ENCODE data around the gene PPID.
A peak's percentile ranks its signal among the peaks of the same experiment; 100 is the strongest.
"Not testable (repeated sequence)": the region's sequence is repeated elsewhere in the genome, so short reads cannot be mapped to it uniquely, and the experiment has no call there.

Gene PPID

DNA sequence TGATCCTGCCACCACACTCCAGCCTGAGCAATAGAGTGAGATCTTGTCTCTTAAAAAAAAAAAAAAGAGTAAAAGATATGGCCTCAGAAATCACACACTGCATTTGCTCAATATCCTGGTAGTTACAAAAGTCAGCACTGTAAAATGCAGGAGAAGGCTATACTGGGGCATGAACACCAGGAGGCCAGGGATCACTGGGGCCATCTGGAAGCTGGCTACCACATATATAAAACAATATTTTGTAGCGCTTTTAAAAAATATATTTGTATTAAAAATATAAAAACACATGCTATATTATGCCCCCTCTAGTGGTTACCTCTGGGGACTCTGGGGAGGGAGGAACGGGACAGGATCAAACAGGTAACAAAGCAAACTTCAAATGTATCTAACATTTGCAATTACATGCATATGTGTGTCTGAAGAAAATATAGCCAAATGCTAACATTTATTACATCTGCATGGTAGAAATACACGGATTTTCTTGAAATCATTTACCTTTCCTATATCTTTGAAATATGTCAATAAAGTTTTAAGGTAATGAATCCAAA lies 55.5 kb downstream of the PPID start:
- TF ChIP-seq, protein P1, sequence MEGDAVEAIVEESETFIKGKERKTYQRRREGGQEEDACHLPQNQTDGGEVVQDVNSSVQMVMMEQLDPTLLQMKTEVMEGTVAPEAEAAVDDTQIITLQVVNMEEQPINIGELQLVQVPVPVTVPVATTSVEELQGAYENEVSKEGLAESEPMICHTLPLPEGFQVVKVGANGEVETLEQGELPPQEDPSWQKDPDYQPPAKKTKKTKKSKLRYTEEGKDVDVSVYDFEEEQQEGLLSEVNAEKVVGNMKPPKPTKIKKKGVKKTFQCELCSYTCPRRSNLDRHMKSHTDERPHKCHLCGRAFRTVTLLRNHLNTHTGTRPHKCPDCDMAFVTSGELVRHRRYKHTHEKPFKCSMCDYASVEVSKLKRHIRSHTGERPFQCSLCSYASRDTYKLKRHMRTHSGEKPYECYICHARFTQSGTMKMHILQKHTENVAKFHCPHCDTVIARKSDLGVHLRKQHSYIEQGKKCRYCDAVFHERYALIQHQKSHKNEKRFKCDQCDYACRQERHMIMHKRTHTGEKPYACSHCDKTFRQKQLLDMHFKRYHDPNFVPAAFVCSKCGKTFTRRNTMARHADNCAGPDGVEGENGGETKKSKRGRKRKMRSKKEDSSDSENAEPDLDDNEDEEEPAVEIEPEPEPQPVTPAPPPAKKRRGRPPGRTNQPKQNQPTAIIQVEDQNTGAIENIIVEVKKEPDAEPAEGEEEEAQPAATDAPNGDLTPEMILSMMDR (conservative IDR thresholded peaks at IDR 0.05; ENCODE audit: low read length): peak; percentile 71
- DNase-seq (ENCODE audit: low read depth): peak; percentile 45

DNA sequence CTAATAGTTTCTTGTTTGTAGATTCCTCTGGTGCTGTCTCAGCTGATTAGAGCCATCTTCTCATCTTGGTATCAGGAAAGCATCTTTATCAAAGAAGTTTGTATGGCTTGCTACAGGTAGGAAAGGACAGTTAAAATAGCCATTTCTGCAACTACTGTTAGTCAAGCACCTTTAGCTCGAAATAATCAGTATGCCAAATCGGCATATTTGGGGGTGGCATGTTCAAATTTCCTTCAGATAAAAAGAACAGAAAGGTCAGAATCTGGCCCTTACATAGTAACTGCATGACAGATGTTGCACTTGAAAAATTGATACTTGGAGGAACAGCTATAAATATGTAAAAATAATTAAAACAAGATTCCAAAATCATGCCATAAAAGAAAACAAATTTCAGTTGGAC lies 56.3 kb downstream of the PPID start:
- no peak overlapping the region for H3K4me3 ChIP-seq (ENCODE audit: low read length)
- no peak for DNase-seq (ENCODE audit: low read depth)
- TF ChIP-seq, protein P1 (conservative IDR thresholded peaks at IDR 0.05; ENCODE audit: low read length): no peak

More for the DNA sequence above, 55.5 kb downstream of the PPID start:
- H3K4me3 ChIP-seq (ENCODE audit: low read length): no peak overlapping the region

DNA sequence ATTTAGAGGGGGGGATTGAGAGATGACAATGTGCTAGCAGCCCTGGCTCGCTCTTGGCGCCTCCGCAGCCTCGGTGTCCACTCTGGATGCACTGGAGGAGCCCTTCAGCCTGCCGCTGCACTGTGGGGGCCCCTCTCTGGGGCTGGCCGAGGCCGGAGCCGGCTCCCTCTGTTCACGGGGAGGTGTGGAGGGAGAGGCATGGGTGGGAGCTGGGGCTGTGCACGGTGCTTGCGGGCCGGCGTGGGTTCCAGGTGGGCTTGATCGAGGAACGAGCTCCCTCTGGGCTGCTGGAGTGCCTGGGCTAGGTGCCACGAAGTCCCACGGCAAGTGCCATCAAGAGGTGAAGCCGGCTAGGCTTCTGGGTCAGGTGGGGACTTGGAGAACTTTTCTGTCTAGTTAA lies 58.4 kb downstream of the PPID start:
- no peak for DNase-seq (ENCODE audit: low read depth)
- H3K4me3 ChIP-seq (ENCODE audit: low read length): no peak overlapping the region
- TF ChIP-seq, protein P1 (conservative IDR thresholded peaks at IDR 0.05; ENCODE audit: low read length): no peak

DNA sequence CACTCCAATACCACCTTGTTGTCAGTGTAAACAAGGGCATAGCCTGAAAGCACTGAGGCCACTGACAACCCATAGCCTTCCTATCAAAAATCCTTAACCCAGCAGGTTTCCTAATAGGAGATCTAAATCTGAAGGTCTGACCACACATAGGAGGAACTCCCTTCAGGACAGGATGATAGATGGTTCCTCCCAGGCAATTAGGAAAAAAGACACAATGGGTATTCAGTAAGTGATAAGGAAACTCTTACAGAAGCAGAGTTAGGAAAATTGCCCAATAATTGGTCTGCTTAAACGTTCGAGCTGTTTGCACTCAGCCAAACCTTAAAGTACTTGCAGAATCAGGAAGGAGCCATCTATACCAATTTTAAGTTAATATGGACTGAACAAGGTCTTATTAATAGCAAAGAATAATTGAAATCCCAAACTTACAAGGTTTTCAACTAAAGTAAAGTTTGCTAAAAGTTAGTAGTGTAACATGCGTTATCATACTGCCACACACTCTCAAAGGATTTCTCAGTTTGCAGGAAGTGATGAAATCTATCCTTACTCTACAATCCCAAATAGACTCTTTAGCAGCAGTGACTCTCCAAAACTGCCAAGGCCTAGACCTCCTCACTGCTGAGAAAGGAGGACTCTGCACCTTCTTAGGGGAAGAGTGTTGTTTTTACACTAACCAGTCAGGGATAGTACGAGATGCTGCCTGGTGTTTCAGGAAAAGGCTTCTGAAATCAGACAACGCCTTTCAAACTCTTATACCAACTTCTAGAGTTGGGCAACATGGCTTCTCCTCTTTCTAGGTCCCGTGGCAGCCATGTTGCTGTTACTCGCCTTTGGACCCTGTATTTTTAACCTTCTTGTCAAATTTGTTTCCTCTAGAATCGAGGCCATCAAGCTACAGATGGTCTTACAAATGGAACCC lies 59.2 kb downstream of the PPID start:
- not testable (repeated sequence) for DNase-seq (ENCODE audit: low read depth)

DNA sequence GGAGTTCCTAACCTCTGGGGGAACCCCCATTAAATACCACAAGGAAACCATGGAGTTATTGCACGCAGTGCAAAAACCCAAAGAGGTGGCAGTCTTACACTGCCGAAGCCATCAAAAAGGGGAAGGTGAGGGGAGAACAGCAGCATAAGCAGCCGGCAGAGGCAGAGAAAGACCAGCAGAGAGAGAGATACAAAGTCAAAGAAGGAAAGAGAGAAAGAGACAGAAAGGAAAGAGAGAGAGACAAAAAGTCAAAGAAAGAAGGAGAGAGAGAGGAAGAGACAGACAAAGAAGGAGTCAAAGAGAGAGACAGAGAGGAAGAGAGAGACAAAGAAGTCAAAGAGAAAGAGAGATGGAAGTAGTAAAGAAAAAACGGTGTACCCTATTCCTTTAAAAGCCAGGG lies 59.9 kb downstream of the PPID start:
- not testable (repeated sequence) for DNase-seq (ENCODE audit: low read depth); H3K4me3 ChIP-seq (ENCODE audit: low read length)

More for the DNA sequence above, 59.2 kb downstream of the PPID start:
- not testable (repeated sequence) for H3K4me3 ChIP-seq (ENCODE audit: low read length)

All from AG10803 (cell line).